ACC112 (cell line): ENCODE measurements around the gene LYST.

ENCODE experiments used
- H2AFZ ChIP-seq: fragments of 200-600 bp; sonication (generic); one replicate; pipeline ENCODE4 v1.6.0; 2017; ENCODE audit warnings: antibody characterized with exemption, low read length; ENCODE audit not compliant: unreplicated experiment
- H3K27ac ChIP-seq: fragments of 200-600 bp; sonication (generic); 2 replicates; pipeline ENCODE4 v1.5.1; 2014; ENCODE audit warnings: low read depth, mild to moderate bottlenecking, antibody characterized with exemption, low read length, moderate library complexity
- H3K27me3 ChIP-seq: fragments of 200-600 bp; sonication (generic); 2 replicates; pipeline ENCODE4 v1.6.1; 2014; ENCODE audit warnings: mild to moderate bottlenecking, antibody characterized with exemption, low read length, moderate library complexity, mixed read lengths; ENCODE audit not compliant: insufficient read depth
- H3K36me3 ChIP-seq: fragments of 200-600 bp; sonication (generic); 2 replicates; pipeline ENCODE4 v1.6.1; 2016; ENCODE audit warnings: mild to moderate bottlenecking, antibody characterized with exemption, low read length, moderate library complexity, mixed read lengths; ENCODE audit not compliant: insufficient read depth
- H3K4me1 ChIP-seq: fragments of 200-600 bp; sonication (generic); one replicate; pipeline ENCODE4 v1.6.1; 2016; ENCODE audit warnings: low read length, mixed read lengths; ENCODE audit not compliant: insufficient read depth, unreplicated experiment, control insufficient read depth
- H3K4me3 ChIP-seq: fragments of 200-600 bp; sonication (generic); 2 replicates; pipeline ENCODE4 v1.5.1; 2014; ENCODE audit warnings: mild to moderate bottlenecking, low read depth, low read length
- H3K79me2 ChIP-seq: fragments of 200-600 bp; sonication (generic); one replicate; pipeline ENCODE4 v1.6.0; 2016; ENCODE audit warnings: low read length; ENCODE audit not compliant: control insufficient read depth, unreplicated experiment, insufficient read depth

LYST gene

DNA sequence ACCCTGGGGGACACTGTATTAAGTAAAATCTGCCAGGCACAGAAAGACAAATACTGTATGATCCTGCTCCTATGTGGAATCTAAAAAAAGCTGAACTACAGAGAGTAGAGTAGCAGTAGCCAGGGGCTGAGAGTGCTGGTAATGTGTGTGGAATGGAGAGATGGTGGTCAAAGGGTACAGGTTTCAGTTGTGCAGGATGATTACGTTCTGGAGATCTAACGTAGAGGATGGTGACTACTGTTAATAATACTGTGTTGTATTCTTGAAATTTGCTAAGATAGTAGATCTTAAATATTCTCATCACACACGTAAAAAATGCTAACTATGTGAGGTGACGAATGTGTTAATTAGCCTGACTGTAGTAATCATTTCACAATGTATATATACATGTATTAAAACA, 177.3 kb downstream of the LYST start:
- H3K4me1 ChIP-seq: no peaks in the 10 kb centered on the region
- no peaks in the 10 kb centered on the region for H3K36me3 ChIP-seq
- no peaks in the 10 kb centered on the region for H3K27me3 ChIP-seq
- H3K4me3 ChIP-seq: no peak overlapping the region
- H2AFZ ChIP-seq: no peak overlapping the region
- H3K27ac ChIP-seq: no peak overlapping the region
- no peaks in the 10 kb centered on the region for H3K79me2 ChIP-seq

GRCh38 chr1:235688096-235688495, 178.6 kb downstream of the LYST start:
- H3K27ac ChIP-seq: no peak overlapping the region
- H3K79me2 ChIP-seq: no peaks in the 10 kb centered on the region
- H3K27me3 ChIP-seq: no peaks in the 10 kb centered on the region
- H3K36me3 ChIP-seq: no peaks in the 10 kb centered on the region
- H3K4me3 ChIP-seq: no peak overlapping the region
- no peak overlapping the region for H2AFZ ChIP-seq
- no peaks in the 10 kb centered on the region for H3K4me1 ChIP-seq

DNA sequence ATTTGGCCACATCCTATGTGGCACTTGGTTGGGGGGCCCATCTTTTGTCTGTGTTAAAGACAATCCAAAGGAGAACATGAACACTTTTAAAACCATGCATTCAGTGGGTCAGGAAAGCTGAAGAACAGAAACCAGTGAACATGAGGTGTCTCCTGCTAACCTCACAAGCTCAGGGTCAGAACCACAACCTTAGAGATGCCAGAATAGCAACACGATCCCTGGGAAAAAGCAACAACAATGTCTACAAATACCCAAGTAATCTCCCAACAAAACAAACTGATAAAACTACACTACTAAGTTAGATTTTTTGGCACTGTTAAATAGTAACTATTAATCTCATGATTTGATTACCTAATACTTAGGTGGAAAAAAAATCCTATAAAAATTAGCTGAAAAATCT, 183.1 kb downstream of the LYST start:
- no peak overlapping the region for H3K27ac ChIP-seq
- H3K27me3 ChIP-seq: no peaks in the 10 kb centered on the region
- H3K4me1 ChIP-seq: no peaks in the 10 kb centered on the region
- H3K36me3 ChIP-seq: no peaks in the 10 kb centered on the region
- no peaks in the 10 kb centered on the region for H3K79me2 ChIP-seq
- no peak overlapping the region for H3K4me3 ChIP-seq
- no peak overlapping the region for H2AFZ ChIP-seq

GRCh38 chr1:235682216-235682615, 184.5 kb downstream of the LYST start:
- no peaks in the 10 kb centered on the region for H3K4me1 ChIP-seq
- no peaks in the 10 kb centered on the region for H3K36me3 ChIP-seq
- H3K4me3 ChIP-seq: no peak overlapping the region
- no peaks in the 10 kb centered on the region for H3K79me2 ChIP-seq
- H3K27me3 ChIP-seq: no peaks in the 10 kb centered on the region
- no peak overlapping the region for H2AFZ ChIP-seq
- no peak overlapping the region for H3K27ac ChIP-seq

- H3K27ac ChIP-seq: no peak overlapping the region
- H3K4me3 ChIP-seq: no peak overlapping the region
- H2AFZ ChIP-seq: no peak overlapping the region
- H3K27me3 ChIP-seq: no peaks in the 10 kb centered on the region
- no peaks in the 10 kb centered on the region for H3K79me2 ChIP-seq
- H3K36me3 ChIP-seq: peaks cover 15% of the 10 kb centered on the region
- no peaks in the 10 kb centered on the region for H3K4me1 ChIP-seq
Observed at GRCh38 chr1:235679644-235680043, 187.1 kb downstream of the LYST start.

DNA sequence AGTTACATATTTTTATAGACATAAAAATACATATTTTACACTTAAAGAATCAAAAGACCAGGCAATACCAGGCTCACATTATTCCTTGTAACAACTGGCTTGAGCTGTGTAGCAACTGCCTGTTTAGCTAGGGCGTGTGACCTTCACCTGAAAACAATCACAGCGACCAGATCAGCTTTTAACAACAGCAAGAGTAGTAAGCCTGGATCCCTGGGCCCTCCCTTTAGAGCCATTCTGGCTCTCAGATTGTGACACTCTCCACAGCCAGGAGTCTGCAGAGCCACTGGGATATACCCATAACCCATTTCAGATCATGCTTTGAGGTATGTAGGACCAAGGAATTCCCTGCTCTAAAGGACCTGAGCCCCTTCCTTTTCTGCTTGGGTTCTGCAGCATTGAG, 187.7 kb downstream of the LYST start:
- H3K36me3 ChIP-seq: peaks cover 15% of the 10 kb centered on the region
- no peaks in the 10 kb centered on the region for H3K4me1 ChIP-seq
- H3K4me3 ChIP-seq: no peak overlapping the region
- no peak overlapping the region for H2AFZ ChIP-seq
- H3K27me3 ChIP-seq: no peaks in the 10 kb centered on the region
- H3K27ac ChIP-seq: no peak overlapping the region
- no peaks in the 10 kb centered on the region for H3K79me2 ChIP-seq

GRCh38 chr1:235675152-235675890, 191.4 kb downstream of the LYST start:
- H3K27me3 ChIP-seq: no peaks in the 10 kb centered on the region
- no peak overlapping the region for H3K4me3 ChIP-seq
- H3K36me3 ChIP-seq: peaks cover 18% of the 10 kb centered on the region
- no peaks in the 10 kb centered on the region for H3K4me1 ChIP-seq
- no peaks in the 10 kb centered on the region for H3K79me2 ChIP-seq
- H2AFZ ChIP-seq: no peak overlapping the region
- no peak overlapping the region for H3K27ac ChIP-seq

- no peaks in the 10 kb centered on the region for H3K4me1 ChIP-seq
- H3K27me3 ChIP-seq: no peaks in the 10 kb centered on the region
- H3K36me3 ChIP-seq: peaks cover 27% of the 10 kb centered on the region
- no peak overlapping the region for H3K4me3 ChIP-seq
- no peak overlapping the region for H3K27ac ChIP-seq
- no peaks in the 10 kb centered on the region for H3K79me2 ChIP-seq
- H2AFZ ChIP-seq: no peak overlapping the region
Observed at GRCh38 chr1:235673981-235674380, 192.7 kb downstream of the LYST start.

DNA sequence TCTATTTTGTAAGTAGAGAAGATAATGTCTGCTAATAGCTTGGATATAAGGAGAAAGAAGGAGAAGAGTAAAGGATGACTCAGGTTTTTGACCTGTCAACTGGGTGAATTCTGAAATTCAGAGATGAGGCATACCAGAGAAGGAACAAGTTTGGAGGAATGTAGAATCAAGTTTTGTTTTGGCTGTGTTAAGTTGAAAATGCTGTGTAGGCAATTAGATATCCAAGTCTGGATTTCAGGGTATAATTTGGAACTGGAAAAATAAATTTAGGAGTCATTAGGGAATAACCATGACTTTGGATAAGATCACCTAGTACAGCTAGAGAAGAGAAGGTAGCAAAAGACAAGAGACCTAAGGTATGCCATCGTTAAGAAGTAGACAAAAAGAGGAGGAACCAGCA, 194.7 kb downstream of the LYST start:
- Histone ChIP-seq H3K27me3 (no peaks in the 10 kb centered on the region), H3K4me3 (no peak overlapping the region), H3K4me1 (no peaks in the 10 kb centered on the region), H3K79me2 (no peaks in the 10 kb centered on the region), H3K27ac (no peak overlapping the region), H3K36me3 (peaks cover 30% of the 10 kb centered on the region), H2AFZ (no peak overlapping the region)

GRCh38 chr1:235670157-235670776, 196.4 kb downstream of the LYST start:
- Histone ChIP-seq H3K27ac (no peak overlapping the region), H3K79me2 (no peaks in the 10 kb centered on the region), H3K4me1 (no peaks in the 10 kb centered on the region), H3K27me3 (no peaks in the 10 kb centered on the region), H3K4me3 (no peak overlapping the region), H3K36me3 (peaks cover 18% of the 10 kb centered on the region), H2AFZ (no peak overlapping the region)

DNA sequence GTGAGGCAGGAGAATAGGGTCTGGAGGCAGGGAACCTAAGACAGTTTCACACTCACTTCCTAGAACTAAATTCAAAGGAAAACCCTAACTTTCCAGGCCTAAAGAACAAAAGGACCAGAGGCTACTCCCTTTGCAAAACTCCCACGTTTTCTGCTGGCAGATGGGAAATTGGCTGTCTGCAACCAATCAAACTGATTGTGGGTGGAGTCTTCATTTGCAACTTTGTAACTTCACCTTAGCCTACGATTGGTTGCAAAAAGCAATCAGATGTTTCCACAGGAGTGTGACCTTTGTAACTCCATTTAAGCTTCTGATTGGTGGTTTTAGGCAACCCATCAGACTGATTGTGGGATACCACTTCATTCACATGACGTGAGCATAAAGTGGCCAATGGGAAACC, 197.4 kb downstream of the LYST start:
- Histone ChIP-seq H3K4me1 (no peaks in the 10 kb centered on the region), H3K4me3 (no peak overlapping the region), H3K79me2 (no peaks in the 10 kb centered on the region), H3K27ac (no peak overlapping the region), H3K27me3 (no peaks in the 10 kb centered on the region), H2AFZ (no peak overlapping the region), H3K36me3 (peaks cover 15% of the 10 kb centered on the region)
